Astrocyte (in vitro differentiated cells and primary cell): Measurements from ENCODE around the gene TMEM39A.

Experiments used
- EZH2 ChIP-seq: IDR thresholded peaks from 2 replicates; pipeline ENCODE4 v1.6.1; 2012; ENCODE audit warnings: mild to moderate bottlenecking, low read length, inconsistent platforms; ENCODE audit not compliant: insufficient read depth
- TF ChIP-seq, protein P1 (sequence below): IDR thresholded peaks from 2 replicates; pipeline ENCODE4 v1.5.1; 2011; ENCODE audit warnings: low read depth, mild to moderate bottlenecking, inconsistent platforms, low read length, moderate library complexity; ENCODE audit not compliant: insufficient read depth

DNA sequence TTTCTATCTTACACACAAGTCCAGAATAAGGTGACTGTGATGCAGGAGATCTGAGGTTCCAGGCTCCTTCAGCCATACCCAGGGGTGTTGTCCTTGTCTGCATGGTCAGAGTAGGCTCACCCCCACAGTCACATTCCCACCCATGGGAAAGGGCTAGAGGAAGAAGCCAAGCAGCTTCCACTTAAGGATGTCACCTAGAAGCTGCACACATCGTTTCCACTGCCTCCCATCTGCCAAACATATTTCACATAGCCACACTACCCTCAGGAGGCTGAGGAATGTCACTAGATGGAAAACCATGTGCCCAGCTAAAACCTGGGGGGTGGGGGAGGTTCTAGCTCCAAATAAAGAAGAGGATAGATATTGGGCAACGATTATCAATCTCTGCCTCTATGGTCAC is 58.1 kb downstream of the TMEM39A start:
- TF ChIP-seq EZH2, result no peak
- TF ChIP-seq, protein P1, sequence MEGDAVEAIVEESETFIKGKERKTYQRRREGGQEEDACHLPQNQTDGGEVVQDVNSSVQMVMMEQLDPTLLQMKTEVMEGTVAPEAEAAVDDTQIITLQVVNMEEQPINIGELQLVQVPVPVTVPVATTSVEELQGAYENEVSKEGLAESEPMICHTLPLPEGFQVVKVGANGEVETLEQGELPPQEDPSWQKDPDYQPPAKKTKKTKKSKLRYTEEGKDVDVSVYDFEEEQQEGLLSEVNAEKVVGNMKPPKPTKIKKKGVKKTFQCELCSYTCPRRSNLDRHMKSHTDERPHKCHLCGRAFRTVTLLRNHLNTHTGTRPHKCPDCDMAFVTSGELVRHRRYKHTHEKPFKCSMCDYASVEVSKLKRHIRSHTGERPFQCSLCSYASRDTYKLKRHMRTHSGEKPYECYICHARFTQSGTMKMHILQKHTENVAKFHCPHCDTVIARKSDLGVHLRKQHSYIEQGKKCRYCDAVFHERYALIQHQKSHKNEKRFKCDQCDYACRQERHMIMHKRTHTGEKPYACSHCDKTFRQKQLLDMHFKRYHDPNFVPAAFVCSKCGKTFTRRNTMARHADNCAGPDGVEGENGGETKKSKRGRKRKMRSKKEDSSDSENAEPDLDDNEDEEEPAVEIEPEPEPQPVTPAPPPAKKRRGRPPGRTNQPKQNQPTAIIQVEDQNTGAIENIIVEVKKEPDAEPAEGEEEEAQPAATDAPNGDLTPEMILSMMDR, result no peak
